ENCODE data around the gene WIF1. TPM values are rescaled to one million over a fixed set of nuclear protein-coding genes. Genes with fewer than 3 reads are reported as not detected.

WIF1 gene
- total and polyA plus RNA-seq, 10 of the 15 experiments (the other 5 are each of a cell fraction or from before 2014, with no cell fraction given), result 0.04 to 0.05 (median 0.05) TPM; not detected in 7

- TF ChIP-seq SUZ12 (IDR thresholded peaks at IDR 0.05; ENCODE audit: unreplicated experiment), result no peak
- peak; percentile 87 for TF ChIP-seq NFIC (IDR thresholded peaks at IDR 0.05; ENCODE audit: low read depth, low read length)
- TF ChIP-seq TBL1XR1 (IDR thresholded peaks at IDR 0.05; ENCODE audit: low read depth, low read length), result no peak
- TF ChIP-seq PBX3 (IDR thresholded peaks at IDR 0.05; ENCODE audit: insufficient replicate concordance, low read depth, low read length), result no peak
- no peak for TF ChIP-seq SMARCA5 (IDR thresholded peaks at IDR 0.05)
- no peak for TF ChIP-seq POLR2AphosphoS2 (IDR thresholded peaks at IDR 0.05; ENCODE audit: low read depth, low read length)
- TF ChIP-seq HDAC6 (IDR thresholded peaks at IDR 0.05; ENCODE audit: unreplicated experiment), result no peak
- no peak for TF ChIP-seq BHLHE40 (IDR thresholded peaks at IDR 0.05; ENCODE audit: borderline replicate concordance in 1 of 2, low read depth in 2 of 2, low read length in 1 of 2)
- TF ChIP-seq USF1 (IDR thresholded peaks at IDR 0.05; ENCODE audit: borderline replicate concordance, extremely low read length, insufficient read depth, low read depth, low read length), result no peak
- peak in 1 of 2 experiments; percentile 94; a peak in 2 of 4 replicates for TF ChIP-seq ETV6 (conservative IDR thresholded peaks at IDR 0.05 in 1 of 2, IDR thresholded peaks at IDR 0.05 in 1 of 2; ENCODE audit: borderline replicate concordance in 1 of 2, low read depth in 1 of 2)
- no peak for TF ChIP-seq SIN3A (IDR thresholded peaks at IDR 0.05; ENCODE audit: low read depth, low read length)
- no peak for TF ChIP-seq MEF2B (IDR thresholded peaks at IDR 0.05; ENCODE audit: partially characterized antibody, poor library complexity, severe bottlenecking)
- TF ChIP-seq HCFC1 (IDR thresholded peaks at IDR 0.05; ENCODE audit: low read length), result no peak
- no peak for TF ChIP-seq ZNF592 (IDR thresholded peaks at IDR 0.05)
- no peak; the same call in 1 of the 2 replicates for TF ChIP-seq ZBTB40 (IDR thresholded peaks at IDR 0.05; ENCODE audit: borderline replicate concordance)
Measured at GRCh38 chr12:65156366-65156841, 35.3 kb upstream of the WIF1 start (continued).
